HepG2 (cell line): ENCODE data around the gene GFER. TPM values are rescaled to one million over a fixed set of nuclear protein-coding genes. Genes with fewer than 3 reads are reported as not detected.
A peak's percentile ranks its signal among the peaks of the same experiment; 100 is the strongest.

Experiments
- CEBPG ChIP-seq: IDR thresholded peaks from 2 replicates; pipeline ENCODE4 v1.6.1; 2016
- MAFK ChIP-seq, 2 experiments: IDR thresholded peaks in 1 of 2; conservative IDR thresholded peaks in 1 of 2; 2 replicates each; pipeline ENCODE4 v1.6.1; 2011; ENCODE audit warnings: improper control_type of control experiment in 2 of 2, low read length in 2 of 2
- NFKBIZ ChIP-seq: IDR thresholded peaks from 2 replicates; pipeline ENCODE4 v1.6.1; 2018; ENCODE audit warnings: missing genetic modification reagents, missing compliant biosample characterization
- POLR2G ChIP-seq: fragments of 200-400 bp; formaldehyde crosslinking; IDR thresholded peaks from 2 replicates; pipeline ENCODE4 v1.6.1; 2018; ENCODE audit warnings: mild to moderate bottlenecking, low read depth, low read length, moderate library complexity
- RFXANK ChIP-seq: IDR thresholded peaks from 2 replicates; pipeline ENCODE4 v1.6.1; 2016
- RNF2 ChIP-seq: fragments of 450-650 bp; conservative IDR thresholded peaks from 2 replicates; pipeline ENCODE4 v1.6.1; 2016; ENCODE audit warnings: low read depth
- ZBTB1 ChIP-seq: sonication (generic); formaldehyde crosslinking; IDR thresholded peaks from 2 replicates; pipeline ENCODE4 v1.4.0; 2020; ENCODE audit warnings: missing genetic modification reagents, borderline replicate concordance
- ZBTB21 ChIP-seq: sonication (generic); formaldehyde crosslinking; IDR thresholded peaks from 2 replicates; pipeline ENCODE4 v1.4.0; 2020; ENCODE audit warnings: missing genetic modification reagents
- ZNF589 ChIP-seq: sonication (generic); formaldehyde crosslinking; conservative IDR thresholded peaks from 2 replicates; pipeline ENCODE4 v1.8.0; 2022; ENCODE audit warnings: mild to moderate bottlenecking, moderate library complexity, missing genetic modification reagents
- ZNF616 ChIP-seq: sonication (generic); formaldehyde crosslinking; IDR thresholded peaks from 2 replicates; pipeline ENCODE4 v1.5.0; 2020; ENCODE audit warnings: low read depth, mild to moderate bottlenecking, missing genetic modification reagents
- ZNF749 ChIP-seq: sonication (generic); formaldehyde crosslinking; IDR thresholded peaks from 2 replicates; pipeline ENCODE4 v1.8.0; 2022; ENCODE audit warnings: mild to moderate bottlenecking, missing genetic modification reagents, moderate library complexity, borderline replicate concordance
- ZNF879 ChIP-seq: sonication (generic); formaldehyde crosslinking; IDR thresholded peaks from 2 replicates; pipeline ENCODE4 v1.8.1; 2023; ENCODE audit warnings: missing genetic modification reagents
- polyA plus RNA-seq, 8 experiments: library from polyadenylated mRNA; depleted of rRNA in 3 of 8; stranded (reverse) in 7 of 8; unstranded in 1 of 8; fragments of >200 nt; fragmentation: Illumina TruSeq in 4 of 8; extraction: Trizol in 4 of 8; gene quantifications; 2 replicates each; pipeline versions ENCODE4 v1.2.1 to v1.2.3, GENCODE V29; 2011 to 2016; ENCODE audit warnings: low read depth in 4 of 8, missing spikeins in 1 of 8, mixed read lengths in 1 of 8; ENCODE audit not compliant: insufficient read depth in 1 of 8
- total RNA-seq, 5 experiments: library from RNA; depleted of rRNA; stranded (reverse); fragments of >200 nt; fragmentation: Illumina TruSeq; extraction: Trizol; gene quantifications; 2 replicates each; pipeline ENCODE4 v1.2.3, GENCODE V29; 2016; ENCODE audit warnings: low read depth in 1 of 5
- TF ChIP-seq, protein P1 (sequence below): sonication (generic); formaldehyde crosslinking; IDR thresholded peaks from 2 replicates; pipeline ENCODE4 v1.4.0; 2020; ENCODE audit warnings: mild to moderate bottlenecking, missing genetic modification reagents
- TF ChIP-seq, protein P2 (sequence below): sonication (generic); formaldehyde crosslinking; IDR thresholded peaks from 2 replicates; pipeline ENCODE4 v1.9.0; 2021; ENCODE audit warnings: mild to moderate bottlenecking, missing genetic modification reagents

The GFER gene
- total and polyA plus RNA-seq, 2 of the 13 experiments (the other 11 are each of a cell fraction or from before 2014, with no cell fraction given): 28.6 to 71.7 TPM

DNA sequence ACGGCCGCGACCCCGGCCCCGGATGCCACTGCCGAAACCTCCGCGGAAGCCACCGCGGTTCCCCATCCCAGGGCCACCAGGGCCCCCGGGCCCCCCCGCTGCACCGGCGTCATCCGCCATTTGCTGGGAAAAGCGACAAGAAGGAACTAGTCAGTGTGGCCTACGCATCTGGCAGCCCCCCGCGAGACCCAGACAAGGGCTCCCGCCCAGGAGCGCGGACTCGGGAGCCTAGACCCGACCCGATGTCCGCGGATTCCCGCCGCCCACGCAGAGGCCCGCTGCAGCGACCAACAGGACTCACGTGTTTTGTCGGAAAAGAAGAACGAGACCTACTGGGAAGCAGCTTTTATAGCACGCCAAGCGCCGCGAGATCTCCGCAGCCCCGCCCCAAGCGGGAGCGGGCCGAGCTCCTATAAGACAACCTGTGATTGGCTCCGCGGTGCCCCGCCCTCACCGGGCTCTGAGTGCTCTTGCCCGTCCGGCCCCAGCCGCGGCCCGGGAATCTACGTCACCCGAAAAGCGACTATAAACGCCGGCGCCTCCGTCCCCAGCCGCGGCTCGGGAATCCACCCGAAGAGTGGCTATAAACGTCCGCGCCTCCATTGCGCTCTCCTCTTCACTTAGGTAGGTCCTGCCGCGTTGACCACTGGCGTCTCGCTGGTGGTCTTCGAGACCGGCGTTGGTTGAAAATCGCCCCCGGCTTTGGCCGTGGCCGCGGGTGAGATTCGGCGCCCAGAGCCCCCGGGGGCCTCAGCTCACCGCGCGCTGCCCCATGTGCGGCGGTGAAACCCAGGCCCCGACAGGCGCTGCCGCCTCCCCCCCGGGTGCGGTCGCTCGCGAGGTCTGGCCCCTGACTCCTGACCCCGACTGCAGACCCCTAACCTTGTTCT lies 19.2 kb upstream of the GFER start, which contains the start of gene RPS2 (continued):
- TF ChIP-seq, protein P1, sequence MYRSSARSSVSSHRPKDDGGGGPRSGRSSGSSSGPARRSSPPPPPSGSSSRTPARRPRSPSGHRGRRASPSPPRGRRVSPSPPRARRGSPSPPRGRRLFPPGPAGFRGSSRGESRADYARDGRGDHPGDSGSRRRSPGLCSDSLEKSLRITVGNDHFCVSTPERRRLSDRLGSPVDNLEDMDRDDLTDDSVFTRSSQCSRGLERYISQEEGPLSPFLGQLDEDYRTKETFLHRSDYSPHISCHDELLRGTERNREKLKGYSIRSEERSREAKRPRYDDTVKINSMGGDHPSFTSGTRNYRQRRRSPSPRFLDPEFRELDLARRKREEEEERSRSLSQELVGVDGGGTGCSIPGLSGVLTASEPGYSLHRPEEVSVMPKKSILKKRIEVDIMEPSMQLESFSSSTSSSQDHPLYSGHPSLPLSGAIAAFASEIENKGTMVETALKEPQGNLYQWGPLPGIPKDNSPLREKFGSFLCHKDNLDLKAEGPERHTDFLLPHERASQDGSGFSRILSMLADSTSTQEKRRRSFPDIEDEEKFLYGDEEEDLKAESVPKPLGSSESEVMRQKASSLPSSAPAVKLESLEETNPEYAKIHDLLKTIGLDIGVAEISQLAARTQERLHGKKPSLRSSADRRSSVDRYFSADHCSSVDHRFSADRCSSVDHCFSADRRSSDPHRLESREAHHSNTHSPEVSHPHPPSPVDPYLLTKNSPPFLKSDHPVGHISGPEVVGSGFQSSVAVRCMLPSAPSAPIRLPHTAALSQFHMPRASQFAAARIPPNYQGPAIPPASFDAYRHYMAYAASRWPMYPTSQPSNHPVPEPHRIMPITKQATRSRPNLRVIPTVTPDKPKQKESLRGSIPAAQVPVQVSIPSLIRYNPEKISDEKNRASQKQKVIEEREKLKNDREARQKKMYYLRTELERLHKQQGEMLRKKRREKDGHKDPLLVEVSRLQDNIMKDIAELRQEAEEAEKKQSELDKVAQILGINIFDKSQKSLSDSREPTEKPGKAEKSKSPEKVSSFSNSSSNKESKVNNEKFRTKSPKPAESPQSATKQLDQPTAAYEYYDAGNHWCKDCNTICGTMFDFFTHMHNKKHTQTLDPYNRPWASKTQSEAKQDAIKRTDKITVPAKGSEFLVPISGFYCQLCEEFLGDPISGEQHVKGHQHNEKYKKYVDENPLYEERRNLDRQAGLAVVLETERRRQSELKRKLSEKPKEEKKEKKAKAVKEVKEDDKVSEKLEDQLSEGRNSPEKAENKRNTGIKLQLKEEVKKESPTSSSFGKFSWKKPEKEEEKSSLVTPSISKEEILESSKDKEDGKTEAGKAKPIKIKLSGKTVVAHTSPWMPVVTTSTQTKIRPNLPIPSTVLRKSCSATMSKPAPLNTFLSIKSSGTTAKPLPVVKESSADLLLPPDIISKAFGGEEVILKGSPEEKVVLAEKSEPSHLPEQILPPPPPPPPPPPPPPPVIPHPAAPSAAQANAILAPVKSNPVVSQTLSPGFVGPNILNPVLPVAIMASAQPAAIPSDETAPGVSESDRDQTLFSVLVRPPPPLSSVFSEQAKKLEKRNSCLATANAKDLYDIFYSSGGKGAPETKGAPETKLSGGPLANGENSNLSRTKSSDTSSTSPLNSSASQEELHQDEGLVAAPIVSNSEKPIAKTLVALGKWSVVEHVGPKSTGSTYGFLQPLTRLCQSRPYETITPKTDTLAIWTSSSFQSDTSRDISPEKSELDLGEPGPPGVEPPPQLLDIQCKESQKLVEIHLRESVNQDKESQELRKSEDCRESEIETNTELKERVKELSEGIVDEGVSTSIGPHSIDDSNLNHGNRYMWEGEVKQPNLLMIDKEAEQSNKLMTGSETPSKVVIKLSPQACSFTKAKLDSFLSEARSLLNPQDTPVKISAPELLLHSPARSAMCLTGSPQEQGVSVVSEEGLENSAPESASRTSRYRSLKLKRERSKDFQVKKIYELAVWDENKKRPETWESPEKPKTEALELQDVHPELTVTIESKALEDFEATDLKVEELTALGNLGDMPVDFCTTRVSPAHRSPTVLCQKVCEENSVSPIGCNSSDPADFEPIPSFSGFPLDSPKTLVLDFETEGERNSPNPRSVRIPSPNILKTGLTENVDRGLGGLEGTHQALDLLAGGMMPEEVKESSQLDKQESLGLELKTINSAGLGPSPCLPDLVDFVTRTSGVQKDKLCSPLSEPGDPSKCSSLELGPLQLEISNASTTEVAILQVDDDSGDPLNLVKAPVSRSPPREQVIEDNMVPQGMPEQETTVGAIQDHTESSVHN: no peak
- TF ChIP-seq ZNF616 (CRISPR knock-in tag) (no peak), CEBPG (CRISPR knock-in tag) (no peak), RFXANK (no peak; the same call in 1 of the 2 replicates), MAFK (conservative IDR thresholded peaks at IDR 0.05 in 1 of 2, IDR thresholded peaks at IDR 0.05 in 1 of 2; ENCODE audit: low read length in 2 of 2) (no peak), ZBTB21 (CRISPR knock-in tag) (peak; percentile 9; the same call in 1 of the 2 replicates), RNF2 (no peak), ZNF749 (CRISPR knock-in tag) (0 out of 2 replicates have a peak, but pooled peaks have one; percentile 80), ZNF589 (CRISPR knock-in tag) (no peak), POLR2G (peak; percentile 100), ZBTB1 (CRISPR knock-in tag) (no peak), NFKBIZ (CRISPR knock-in tag) (peak; percentile 70; the same call in 1 of the 2 replicates), ZNF879 (CRISPR knock-in tag) (no peak)
- TF ChIP-seq, protein P2, sequence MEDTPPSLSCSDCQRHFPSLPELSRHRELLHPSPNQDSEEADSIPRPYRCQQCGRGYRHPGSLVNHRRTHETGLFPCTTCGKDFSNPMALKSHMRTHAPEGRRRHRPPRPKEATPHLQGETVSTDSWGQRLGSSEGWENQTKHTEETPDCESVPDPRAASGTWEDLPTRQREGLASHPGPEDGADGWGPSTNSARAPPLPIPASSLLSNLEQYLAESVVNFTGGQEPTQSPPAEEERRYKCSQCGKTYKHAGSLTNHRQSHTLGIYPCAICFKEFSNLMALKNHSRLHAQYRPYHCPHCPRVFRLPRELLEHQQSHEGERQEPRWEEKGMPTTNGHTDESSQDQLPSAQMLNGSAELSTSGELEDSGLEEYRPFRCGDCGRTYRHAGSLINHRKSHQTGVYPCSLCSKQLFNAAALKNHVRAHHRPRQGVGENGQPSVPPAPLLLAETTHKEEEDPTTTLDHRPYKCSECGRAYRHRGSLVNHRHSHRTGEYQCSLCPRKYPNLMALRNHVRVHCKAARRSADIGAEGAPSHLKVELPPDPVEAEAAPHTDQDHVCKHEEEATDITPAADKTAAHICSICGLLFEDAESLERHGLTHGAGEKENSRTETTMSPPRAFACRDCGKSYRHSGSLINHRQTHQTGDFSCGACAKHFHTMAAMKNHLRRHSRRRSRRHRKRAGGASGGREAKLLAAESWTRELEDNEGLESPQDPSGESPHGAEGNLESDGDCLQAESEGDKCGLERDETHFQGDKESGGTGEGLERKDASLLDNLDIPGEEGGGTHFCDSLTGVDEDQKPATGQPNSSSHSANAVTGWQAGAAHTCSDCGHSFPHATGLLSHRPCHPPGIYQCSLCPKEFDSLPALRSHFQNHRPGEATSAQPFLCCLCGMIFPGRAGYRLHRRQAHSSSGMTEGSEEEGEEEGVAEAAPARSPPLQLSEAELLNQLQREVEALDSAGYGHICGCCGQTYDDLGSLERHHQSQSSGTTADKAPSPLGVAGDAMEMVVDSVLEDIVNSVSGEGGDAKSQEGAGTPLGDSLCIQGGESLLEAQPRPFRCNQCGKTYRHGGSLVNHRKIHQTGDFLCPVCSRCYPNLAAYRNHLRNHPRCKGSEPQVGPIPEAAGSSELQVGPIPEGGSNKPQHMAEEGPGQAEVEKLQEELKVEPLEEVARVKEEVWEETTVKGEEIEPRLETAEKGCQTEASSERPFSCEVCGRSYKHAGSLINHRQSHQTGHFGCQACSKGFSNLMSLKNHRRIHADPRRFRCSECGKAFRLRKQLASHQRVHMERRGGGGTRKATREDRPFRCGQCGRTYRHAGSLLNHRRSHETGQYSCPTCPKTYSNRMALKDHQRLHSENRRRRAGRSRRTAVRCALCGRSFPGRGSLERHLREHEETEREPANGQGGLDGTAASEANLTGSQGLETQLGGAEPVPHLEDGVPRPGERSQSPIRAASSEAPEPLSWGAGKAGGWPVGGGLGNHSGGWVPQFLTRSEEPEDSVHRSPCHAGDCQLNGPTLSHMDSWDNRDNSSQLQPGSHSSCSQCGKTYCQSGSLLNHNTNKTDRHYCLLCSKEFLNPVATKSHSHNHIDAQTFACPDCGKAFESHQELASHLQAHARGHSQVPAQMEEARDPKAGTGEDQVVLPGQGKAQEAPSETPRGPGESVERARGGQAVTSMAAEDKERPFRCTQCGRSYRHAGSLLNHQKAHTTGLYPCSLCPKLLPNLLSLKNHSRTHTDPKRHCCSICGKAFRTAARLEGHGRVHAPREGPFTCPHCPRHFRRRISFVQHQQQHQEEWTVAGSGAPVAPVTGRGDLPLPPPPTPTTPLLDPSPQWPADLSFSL: no peak
